Measurements from ENCODE around the gene ITGB3. TPM values are rescaled to one million over a fixed set of nuclear protein-coding genes. Genes with fewer than 3 reads are reported as not detected.

Gene ITGB3
- total and polyA plus RNA-seq, 2 of the 8 experiments (the other 6 are each of a cell fraction or from before 2014, with no cell fraction given), result 0.08 to 0.09 TPM

DNA sequence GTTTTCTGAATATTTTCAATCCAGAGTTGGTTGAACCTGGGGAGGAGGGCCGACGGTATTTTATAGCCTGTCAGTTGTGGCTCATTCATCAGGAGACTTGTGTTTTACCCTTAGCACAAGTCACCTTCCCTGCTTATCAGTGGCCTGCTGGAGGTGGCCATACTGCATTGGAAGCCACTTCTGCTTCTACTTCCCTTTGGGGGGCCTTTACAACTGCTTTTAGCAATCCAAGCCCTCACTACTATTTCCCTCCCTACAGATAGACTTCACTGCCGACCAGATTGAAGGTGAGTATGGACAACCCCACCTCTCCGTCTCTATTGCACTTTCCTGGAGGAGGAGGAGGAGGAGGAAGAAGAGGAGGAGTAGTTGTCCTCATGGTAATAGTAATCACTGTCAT, 40.1 kb upstream of the ITGB3 start:
- DNase-seq (ENCODE audit: low read depth in 1 of 2, low spot score in 2 of 2) (no peak), FAIRE-seq (no peak)
- Histone ChIP-seq H2BK5ac (ENCODE audit: low read depth, low read length) (no peak overlapping the region), H3K56ac (replicated peaks; ENCODE audit: insufficient read length, low read depth, low read length) (no peak overlapping the region), H2AFZ (ENCODE audit: low read length) (no peak overlapping the region), H3K79me2 (ENCODE audit: control insufficient read depth in 1 of 2, insufficient read depth in 2 of 2, low read length in 2 of 2) (no peaks in the 10 kb centered on the region), H3K79me1 (ENCODE audit: low read depth, low read length) (no peaks in the 10 kb centered on the region), H2BK15ac (ENCODE audit: low read length) (no peak overlapping the region), H2AK5ac (ENCODE audit: low read depth, low read length) (no peak overlapping the region), H3K14ac (ENCODE audit: insufficient read length) (no peak overlapping the region), H3K9ac (replicated peaks in 1 of 4; ENCODE audit: extremely low read depth in 1 of 4, low read depth in 3 of 4, low read length in 3 of 4) (no peak overlapping the region), H3K4me2 (ENCODE audit: insufficient read depth in 1 of 2, low read depth in 2 of 2, low read length in 2 of 2) (no peak overlapping the region), H3K4me3 (ENCODE audit: extremely low read depth in 1 of 4, insufficient read depth in 2 of 4, low read depth in 3 of 4, low read length in 4 of 4) (no peak overlapping the region), H2BK12ac (ENCODE audit: low read depth, low read length) (no peak overlapping the region), H2BK120ac (replicated peaks; ENCODE audit: low read depth, low read length) (no peak overlapping the region), H3K36me3 (ENCODE audit: control insufficient read depth in 2 of 4, insufficient read depth in 4 of 4, low read length in 3 of 4) (no peaks in the 10 kb centered on the region), H3K9me3 (ENCODE audit: insufficient read depth in 2 of 2, low read depth in 1 of 2, low read length in 1 of 2) (no peaks in the 10 kb centered on the region), H3K27me3 (replicated peaks in 1 of 4; ENCODE audit: control insufficient read depth in 3 of 4, extremely low read depth in 1 of 4, insufficient read depth in 3 of 4, low read length in 3 of 4) (peaks cover 0 to 2% (median 0%) of the 10 kb centered on the region in 4 experiments; a peak in 1 of 7 replicates), H4K20me1 (replicated peaks in 1 of 2; ENCODE audit: control insufficient read depth in 1 of 2, insufficient read depth in 2 of 2, low read length in 2 of 2) (no peaks in the 10 kb centered on the region), H4K5ac (ENCODE audit: insufficient read length, low read depth, low read length) (no peak overlapping the region), H4K91ac (replicated peaks; ENCODE audit: insufficient read length, low read length) (no peak overlapping the region), H3K23me2 (ENCODE audit: low read depth, low read length) (no peaks in the 10 kb centered on the region), H3K18ac (ENCODE audit: extremely low read depth, low read length) (no peak overlapping the region), H3K27ac (ENCODE audit: low read depth, low read length) (no peak overlapping the region), H3K4ac (replicated peaks; ENCODE audit: insufficient read length, low read depth, low read length) (no peak overlapping the region), H2BK20ac (ENCODE audit: low read length) (no peak overlapping the region), H3K4me1 (replicated peaks in 1 of 4; ENCODE audit: control insufficient read depth in 3 of 4, insufficient read depth in 4 of 4, low read length in 3 of 4) (0 out of 7 replicates have a peak, but pooled peaks cover 0 to 2% (median 0%) of the 10 kb centered on the region in 4 experiments), H4K8ac (ENCODE audit: extremely low read depth, insufficient read depth, low read length) (no peak overlapping the region), H3K23ac (ENCODE audit: insufficient read length) (no peak overlapping the region)
- ChIA-PET CTCF (ENCODE audit: partially characterized antibody) (no interaction called here), POLR2A (ENCODE audit: partially characterized antibody) (no interaction called here)
- TF ChIP-seq SIRT6 (IDR thresholded peaks at IDR 0.05; ENCODE audit: low read length), result no peak
- TF ChIP-seq TEAD4 (IDR thresholded peaks at IDR 0.05; ENCODE audit: low read depth, low read length), result no peak
- no peak for TF ChIP-seq CHD1 (IDR thresholded peaks at IDR 0.05; ENCODE audit: low read depth, low read length)
- TF ChIP-seq KDM1A (IDR thresholded peaks at IDR 0.05; ENCODE audit: borderline replicate concordance, low read length), result no peak
- TF ChIP-seq PHF8 (conservative IDR thresholded peaks at IDR 0.05; ENCODE audit: low read depth, low read length), result no peak
- TF ChIP-seq BRCA1 (IDR thresholded peaks at IDR 0.05; ENCODE audit: low read depth, low read length), result no peak
- no peak for TF ChIP-seq CEBPB (IDR thresholded peaks at IDR 0.05; ENCODE audit: low read depth, low read length)
- no peak for TF ChIP-seq EZH2 (IDR thresholded peaks at IDR 0.05; ENCODE audit: low read depth, low read length, severe bottlenecking)
- no peak for TF ChIP-seq KDM4A (IDR thresholded peaks at IDR 0.05; ENCODE audit: low read depth, low read length, severe bottlenecking)
- TF ChIP-seq TAF7 (optimal IDR thresholded peaks at IDR 0.05; ENCODE audit: borderline replicate concordance, low read depth, low read length), result no peak
- no peak for TF ChIP-seq RXRA (IDR thresholded peaks at IDR 0.05; ENCODE audit: insufficient read depth, low read depth, low read length)
- no peak for TF ChIP-seq CTBP2 (IDR thresholded peaks at IDR 0.05; ENCODE audit: borderline replicate concordance, insufficient read depth, insufficient read length, low read length)
- no peak for TF ChIP-seq RAD21 (IDR thresholded peaks at IDR 0.05 in 1 of 2, conservative IDR thresholded peaks at IDR 0.05 in 1 of 2; ENCODE audit: low read depth in 2 of 2, low read length in 2 of 2)
- 87% methylated on average over 4 of the region's 4 CpGs; no CpG with 5 or more reads in 1 of the 2 experiments for WGBS, 2 experiments (ENCODE audit: extremely low coverage in 1 of 2, insufficient coverage in 1 of 2, insufficient read length in 1 of 2, insufficient replicate concordance in 2 of 2, low coverage in 1 of 2, low lambda C conversion rate in 2 of 2, missing lambda C conversion rate in 1 of 2)
